Renal pelvis (tissue), 4 donors: ENCODE measurements around the gene RTN4RL2. TPM values are rescaled to one million over a fixed set of nuclear protein-coding genes. Genes with fewer than 3 reads are reported as not detected.
A peak's percentile ranks its signal among the peaks of the same experiment; 100 is the strongest.

Experiments used
- DNase-seq: peaks from one replicate; pipeline ENCODE4 v3.0.0-alpha.2; 2013
- polyA plus RNA-seq, 3 donors: library from polyadenylated mRNA; unstranded; fragments of 120-200 nt; gene quantifications; one replicate each; pipeline ENCODE4 v1.2.1, GENCODE V29; 2013; ENCODE audit not compliant: insufficient read length in 3 of 3

The RTN4RL2 gene
- polyA plus RNA-seq, 3 donors, result 2.8 to 4.7 (median 3.8) TPM

DNA sequence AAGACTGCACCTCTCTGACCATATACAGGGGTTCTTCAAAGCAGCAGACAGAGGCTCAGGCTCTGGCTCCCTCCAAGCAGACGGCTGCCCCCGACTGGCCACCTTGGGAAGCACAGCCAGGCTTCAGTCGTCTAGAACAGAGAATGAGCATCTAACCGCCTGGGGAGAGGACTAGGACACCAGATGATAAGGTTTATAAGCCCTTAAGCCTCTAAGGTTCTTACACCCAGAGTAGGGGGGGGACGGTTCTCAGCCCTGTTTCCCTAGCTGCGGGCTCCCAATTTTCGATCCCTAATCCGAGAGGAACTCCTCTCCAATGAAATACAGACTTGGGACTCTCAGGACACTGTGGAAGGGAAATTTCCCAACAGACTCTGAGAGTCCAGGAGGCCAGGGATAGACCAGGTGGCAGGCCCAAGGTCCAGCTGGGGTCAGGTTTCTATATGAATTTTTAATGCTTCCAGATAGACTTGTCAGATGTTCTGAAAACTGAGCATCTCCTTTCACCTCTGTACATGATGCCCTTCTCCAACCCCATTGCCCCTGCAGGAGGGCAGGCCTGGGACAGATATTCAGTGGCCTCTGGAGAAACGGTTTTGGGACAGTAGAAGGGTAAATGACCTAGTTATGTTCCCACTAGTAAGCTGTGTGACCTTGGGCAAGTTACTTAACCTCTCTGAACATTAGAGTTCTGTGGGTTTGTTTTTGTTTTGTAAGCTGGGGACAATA lies 20.2 kb downstream of the RTN4RL2 start:
- DNase-seq, result no peak

DNA sequence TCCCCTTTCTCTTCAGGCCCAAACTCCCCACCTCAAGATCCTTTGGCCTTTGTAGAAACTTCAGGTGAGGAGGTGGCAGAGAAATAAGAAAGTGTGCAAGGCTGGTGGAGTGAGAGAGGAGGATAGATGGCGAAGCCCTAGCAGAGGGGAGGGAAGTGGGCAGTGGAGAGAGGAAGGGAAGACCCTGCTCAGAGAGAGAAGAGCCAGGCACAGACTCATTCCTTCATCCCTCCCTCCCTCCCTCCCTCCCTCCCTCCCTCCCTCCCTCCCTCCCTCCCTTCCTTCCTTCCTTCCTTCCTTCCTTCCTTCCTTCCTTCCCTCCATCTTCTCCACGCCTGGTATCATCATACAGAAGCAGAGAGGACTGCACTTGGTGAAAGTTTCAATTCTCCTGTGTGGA lies 21.0 kb downstream of the RTN4RL2 start:
- DNase-seq, result no peak

DNA sequence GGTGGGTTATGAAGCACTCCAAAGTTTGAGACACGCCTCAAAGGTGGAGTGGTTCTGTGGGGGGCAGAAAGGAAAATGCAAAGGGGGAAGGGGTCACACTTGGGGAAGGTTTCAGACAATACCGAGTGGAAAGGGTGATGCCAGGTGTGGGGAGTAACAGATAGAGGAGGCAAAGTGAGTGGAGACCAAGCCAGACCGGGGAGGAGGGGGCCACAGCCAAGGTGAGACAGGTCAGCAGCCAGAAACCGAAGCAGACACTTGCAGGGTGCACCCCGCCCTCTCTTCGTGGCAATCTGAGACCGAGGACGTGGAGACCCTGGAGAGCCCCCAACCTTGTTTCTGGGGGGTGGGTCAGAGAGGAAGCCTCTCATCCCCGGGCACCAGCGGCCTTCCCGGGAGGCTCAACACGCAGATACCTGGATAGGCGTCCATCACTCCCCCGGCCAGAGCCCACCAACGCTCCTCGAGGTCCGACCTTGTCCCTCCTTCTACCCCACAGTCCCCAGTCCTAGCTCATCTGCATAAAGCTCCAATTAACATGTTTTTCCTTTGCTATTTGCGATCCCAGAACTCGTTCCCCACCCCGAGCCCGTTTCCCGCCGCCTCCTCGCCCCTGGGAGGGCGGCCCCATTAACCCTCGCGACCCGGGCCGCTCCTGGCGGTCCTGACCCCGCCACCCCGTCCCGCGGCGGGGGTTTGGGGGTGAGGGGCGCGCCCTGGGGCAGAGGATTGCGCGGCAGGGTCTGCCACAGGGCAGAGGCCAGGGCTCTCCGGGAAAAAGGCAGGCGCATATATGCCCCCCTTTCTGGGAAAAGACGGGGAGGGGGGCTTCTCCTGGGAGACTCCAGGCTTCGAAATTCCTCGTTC lies 21.8 kb downstream of the RTN4RL2 start:
- no peak for DNase-seq

DNA sequence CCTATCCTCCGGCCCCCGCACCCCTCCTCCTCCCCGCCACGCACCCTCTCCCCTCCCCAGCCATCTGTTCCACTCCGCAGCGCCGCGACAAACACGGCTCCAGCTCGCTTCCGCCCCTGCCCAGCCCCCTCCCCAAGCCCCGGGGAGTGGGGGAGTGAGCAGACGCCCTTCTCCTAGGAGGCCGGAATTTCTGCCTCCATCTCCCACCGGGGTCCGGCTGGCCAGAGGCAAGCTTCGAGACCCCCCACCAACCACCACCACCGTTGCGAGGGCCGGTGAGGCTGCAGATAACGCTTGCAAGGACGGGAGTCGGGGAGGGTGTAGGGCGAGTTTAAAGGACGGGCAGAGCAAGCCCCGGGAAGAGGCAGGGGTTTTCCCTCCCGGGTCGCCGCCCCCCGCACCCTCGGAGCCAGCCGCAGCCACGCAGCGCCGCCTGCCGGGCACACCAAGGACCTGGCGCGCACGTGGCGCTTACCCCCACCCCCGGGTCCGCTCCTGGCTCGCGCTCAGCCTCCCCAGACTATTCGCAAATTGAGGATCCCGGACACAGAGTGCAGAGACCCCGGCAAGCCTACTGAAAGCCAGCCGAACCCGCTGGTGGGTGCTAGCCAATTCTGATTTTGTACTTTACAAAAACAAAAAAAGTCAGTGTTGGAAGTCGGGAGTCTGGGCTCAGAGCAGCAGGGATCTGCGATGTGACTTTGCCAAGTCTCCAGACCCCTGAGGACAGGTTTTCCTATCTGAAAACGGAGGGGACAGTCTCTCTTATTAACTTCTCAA lies 22.6 kb downstream of the RTN4RL2 start:
- no peak for DNase-seq

DNA sequence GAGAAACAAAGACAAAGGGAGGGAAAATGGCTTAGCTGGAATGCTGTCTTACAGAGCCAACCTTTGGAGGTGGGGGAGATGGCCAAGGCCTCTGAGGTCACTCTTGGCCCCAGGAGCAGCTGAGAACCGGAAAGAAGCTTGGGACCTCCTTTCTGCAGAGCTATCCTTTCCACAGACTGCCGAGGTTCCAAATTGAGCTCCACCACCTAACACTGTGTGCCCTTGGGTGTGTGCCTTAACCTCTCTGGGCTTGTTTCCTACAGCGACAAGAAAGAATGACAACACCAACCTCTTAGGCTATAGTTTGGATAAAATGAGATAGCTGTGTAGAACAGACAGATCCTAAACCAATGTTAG lies 23.2 kb downstream of the RTN4RL2 start:
- DNase-seq, result no peak

DNA sequence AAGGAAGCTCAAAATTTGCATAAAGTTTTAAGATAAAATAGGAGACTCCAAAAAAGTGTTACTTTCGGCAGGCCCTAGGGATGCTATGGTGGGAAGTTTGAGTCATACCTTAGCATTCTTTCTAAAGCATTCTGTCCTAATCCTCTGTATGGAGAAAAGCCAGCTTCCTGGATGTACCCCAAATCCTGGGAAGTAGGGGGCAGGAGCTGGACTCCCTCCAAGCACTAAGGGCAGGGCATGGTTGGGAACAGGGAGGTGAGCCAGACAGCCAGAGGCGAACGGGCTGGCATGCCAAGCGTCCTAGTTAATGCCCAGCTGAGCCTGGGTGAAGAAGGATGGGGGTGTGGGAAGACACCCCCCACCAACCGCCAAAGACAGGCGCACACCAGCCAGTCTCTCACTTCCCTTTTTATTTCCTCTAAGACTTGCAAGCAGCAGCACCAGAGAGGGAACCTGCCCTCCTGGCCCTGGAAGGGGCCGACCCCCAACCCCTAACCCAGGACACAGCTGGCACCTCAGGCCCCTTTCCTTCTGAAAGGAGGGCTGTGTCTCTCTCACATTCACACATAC lies 23.9 kb downstream of the RTN4RL2 start:
- no peak for DNase-seq

DNA sequence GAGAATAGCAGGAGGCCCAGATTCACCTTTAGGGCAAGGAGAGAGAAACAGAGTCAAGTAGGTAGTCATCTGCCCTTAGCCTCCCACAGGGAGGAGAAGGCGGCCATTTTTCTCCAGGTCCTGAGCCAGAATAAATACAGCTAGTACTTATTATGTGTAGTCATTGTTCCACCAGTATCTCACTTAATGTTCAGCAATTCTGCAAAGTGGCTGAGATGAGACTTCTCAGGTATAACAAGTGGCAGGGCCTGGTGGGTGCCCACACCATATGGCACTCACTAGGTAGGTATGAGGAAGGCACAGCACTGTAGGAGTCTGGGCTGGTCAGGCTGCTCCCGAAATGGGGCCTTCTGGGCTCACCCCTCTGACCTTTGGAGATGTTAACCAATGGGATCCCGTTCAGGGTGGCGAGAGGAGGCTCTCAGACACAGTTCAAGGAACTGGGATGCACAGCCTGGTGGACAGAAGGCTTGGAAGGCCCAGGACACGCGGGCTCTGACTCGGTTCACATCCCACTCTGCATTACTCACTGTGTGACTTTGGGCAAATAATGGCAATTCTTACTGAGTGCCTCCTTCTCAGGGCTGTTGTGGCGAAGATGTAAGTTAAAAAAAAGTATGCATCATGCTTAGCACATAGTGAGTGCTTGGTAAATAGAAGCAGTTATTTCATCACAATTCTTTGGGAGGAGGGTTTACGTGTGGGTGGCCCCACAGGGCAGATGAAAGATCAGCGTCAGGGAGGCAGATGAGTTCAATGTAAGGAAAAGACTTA lies 25.1 kb downstream of the RTN4RL2 start:
- DNase-seq, result no peak

DNA sequence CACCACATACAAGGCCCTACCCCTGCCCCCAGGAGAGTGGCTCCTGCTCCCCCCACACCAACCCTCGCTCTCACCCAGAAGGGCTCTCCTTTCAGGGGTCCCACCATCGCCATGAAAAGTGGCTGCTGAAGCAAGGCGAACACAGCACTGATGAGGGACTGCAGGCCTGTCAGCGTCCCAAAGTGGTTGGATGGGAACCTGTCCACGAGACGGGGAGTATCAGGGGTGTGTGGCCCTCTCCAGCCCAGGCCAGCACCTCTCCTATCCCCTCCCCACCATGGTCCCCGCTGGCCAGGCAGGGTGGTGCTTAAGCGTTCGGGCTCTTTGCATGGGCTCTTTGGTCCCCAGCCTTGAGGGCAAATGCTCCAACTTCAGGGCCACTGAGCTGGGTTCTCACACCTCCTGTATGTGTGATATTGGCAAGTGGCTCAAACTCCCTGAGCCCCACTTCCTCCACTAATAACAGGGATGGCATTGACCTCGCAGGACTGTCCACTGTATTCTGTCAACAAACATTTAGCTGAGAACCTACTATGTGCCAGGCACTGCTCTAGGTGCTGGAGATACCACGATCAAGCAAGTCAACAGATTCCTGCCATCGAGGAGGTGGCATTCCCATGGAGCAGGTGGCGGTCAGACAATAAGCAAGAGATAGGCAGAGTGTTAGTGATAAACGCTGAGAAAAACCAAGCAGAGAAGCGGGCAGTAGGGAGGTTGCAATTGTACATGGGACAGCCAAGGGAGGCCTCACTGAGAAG lies 26.9 kb downstream of the RTN4RL2 start:
- DNase-seq, result no peak

DNA sequence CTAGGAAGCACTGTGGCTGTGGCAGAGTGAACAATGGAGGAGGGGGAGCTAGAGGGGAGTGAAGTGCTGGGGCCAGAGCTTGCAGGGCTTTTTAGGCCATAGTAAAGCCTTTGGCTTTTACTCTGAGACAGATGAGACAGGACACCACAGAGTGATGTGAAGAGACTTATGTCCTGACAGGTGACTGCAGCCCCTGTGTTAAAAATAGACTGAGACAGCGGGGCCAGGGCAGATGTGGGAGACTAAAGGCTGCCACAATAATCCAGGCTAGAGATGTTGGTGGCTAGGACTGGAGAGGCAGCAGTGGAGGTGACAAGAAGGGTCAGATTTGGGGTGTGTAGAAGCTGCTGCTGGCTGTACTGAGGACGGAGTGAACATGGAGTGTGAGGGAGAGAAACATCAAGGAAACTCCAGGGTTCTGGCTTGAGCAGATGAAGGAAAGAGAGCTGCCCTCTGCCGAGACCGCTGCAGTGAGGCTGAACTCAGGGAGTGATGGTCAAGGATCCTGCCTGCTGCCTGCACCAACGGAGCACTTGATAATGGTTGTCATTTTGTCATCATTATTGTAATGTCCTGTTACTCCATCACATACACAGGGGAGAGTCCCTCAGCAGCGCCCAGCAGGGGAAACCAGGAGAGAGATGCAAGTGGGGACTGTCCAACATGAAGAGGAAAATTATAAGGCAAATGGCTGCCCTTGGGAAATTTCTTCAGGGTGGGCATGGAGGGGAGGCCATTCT lies 27.8 kb downstream of the RTN4RL2 start:
- no peak for DNase-seq

DNA sequence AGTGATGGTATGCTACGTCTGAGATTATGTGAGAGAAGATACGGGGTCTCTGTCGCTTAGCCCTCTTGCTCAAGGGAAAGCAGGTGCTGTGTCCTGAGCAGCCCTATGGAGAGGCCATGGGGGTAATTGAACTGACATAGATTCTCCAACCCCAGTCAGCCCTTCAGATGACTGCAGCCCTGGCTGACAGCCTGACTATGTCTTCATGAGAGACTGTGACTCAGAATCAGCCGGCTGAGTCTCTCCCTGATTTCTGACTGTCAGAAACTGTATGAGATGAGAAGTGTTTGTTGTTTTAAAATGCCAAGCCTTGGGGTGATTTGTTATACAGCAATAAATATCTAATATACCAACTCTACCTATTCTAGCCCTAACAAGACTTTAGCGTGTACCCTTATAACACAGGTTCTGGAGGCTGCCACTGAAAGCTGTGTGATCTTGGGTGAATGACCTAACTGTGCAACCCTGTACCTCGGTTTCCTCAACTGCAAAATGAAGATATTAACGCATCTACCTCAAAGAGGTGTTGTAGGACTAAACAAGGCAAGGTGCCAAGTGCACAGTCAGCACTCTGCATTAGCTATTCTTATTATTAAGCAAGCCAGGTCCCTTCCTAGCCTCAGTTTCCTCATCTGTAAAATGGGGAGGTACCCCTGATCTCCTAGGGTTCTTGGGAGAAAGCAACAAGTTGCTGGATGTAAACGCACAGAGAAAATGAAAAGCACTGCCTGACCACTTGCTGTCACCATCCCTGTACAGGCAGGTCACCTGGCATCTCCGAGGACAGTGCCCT lies 30.3 kb downstream of the RTN4RL2 start:
- no peak for DNase-seq

DNA sequence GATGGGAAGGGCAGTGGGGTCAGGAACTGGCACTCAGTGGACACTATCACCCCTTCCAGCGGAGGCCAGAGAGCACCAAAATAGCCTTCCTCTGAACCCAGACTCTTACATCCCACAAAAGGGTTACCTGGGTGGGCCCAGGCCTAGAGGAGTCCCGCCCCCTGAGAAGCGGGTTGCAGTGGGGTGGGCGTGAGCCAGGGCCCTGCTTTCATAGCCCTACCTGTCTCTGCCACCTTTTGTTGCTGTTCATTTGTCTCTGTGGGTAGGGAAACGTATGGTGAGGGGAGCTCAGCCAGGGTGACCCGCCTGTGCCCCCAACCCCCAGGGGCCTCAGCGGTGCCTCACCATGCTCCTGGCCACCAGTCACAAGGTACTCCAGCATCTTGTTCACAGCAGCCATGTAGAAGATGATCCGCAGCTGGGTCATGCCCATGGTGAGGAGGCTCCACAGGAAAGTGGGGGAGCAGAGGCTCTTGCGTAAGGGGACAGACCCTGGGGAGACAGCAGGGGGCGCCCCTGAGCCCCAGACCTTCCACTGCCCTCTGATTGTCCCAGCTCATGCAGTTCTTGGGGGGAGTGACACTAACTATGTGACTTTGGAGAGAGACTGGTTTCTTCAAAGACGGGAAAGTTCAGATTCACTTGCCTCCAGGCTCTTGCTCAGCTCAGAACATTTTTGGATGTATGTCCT lies 31.2 kb downstream of the RTN4RL2 start:
- no peak for DNase-seq

DNA sequence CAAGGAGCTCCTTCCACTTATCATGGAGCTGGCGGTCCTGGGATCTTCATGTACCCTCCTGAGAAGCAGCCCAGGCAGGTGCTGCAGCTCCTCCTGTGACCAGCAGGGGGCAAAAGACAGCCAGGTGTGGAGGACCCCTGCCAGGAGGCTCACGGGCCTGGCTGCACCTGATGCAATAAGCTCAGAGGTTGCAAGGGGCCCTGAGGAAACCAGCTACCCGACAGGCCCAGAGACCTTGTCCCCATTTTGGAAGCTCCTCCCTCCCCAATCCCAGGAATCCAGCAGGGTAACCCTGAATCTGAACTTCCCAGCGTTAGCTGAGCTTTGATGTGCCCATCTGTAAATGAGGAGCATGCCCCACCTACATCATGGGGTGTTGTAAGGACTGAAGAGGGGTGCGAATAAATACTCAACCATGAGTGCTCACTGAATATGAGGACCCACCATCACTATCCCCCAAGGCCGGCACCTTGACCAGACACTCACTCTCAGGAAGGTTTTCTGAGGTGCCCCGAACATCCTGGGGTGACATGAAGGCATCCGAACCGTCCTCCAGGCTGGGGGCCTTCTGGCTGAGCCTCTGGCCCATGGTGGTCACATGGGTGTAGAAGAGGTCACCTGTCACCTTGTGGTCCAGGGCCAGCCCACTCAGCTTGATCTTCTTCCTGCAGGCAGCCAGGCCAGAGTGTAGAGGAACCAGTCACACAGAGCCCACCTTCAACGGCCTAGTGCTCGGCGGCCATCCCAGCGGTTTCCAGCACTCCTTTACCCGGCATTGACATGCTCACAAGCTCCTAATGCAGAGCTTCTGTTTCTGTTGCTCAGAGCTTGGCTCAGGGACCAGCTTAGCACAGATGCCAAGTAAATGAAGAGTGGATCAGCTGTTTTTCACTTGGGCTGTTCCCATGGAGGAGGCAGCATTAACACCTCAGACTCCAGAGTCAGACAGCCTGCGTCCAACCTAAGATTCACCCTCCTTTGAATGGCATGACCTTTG lies 33.5 kb downstream of the RTN4RL2 start:
- peak; percentile 50 for DNase-seq

DNA sequence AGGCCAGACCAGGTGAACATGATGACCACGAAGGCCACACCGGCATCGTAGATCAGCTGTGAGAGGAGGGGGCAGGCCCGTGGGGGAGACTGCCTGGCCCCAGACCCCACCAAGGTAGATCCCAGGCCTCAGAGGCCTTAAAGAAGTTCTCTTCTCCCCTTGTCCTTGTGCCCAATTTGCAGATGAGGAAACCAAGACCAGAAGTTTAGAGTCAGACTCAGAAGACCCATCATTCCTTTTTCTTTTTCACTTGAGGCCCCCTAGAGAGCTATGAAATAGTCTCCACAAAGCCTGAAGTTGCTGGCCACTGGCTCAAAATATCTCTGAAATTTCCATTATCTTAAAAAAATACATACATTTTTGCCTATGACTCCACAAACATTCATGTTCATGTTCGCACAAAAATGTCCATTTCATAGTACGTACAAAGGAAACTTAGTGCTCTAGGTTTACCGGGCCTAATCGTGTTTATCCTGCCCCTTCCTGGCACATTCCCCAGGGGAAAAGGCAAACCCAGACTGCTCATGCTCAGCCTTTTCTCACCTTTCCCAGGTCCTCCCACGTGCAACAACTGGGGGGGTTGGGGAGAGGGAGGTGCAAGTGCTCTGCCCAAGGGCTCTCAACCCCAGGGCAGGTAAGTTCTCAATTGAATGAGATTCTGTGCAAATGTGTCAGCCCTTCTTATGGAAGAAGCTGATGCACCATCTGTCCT lies 35.9 kb downstream of the RTN4RL2 start:
- DNase-seq, result no peak

DNA sequence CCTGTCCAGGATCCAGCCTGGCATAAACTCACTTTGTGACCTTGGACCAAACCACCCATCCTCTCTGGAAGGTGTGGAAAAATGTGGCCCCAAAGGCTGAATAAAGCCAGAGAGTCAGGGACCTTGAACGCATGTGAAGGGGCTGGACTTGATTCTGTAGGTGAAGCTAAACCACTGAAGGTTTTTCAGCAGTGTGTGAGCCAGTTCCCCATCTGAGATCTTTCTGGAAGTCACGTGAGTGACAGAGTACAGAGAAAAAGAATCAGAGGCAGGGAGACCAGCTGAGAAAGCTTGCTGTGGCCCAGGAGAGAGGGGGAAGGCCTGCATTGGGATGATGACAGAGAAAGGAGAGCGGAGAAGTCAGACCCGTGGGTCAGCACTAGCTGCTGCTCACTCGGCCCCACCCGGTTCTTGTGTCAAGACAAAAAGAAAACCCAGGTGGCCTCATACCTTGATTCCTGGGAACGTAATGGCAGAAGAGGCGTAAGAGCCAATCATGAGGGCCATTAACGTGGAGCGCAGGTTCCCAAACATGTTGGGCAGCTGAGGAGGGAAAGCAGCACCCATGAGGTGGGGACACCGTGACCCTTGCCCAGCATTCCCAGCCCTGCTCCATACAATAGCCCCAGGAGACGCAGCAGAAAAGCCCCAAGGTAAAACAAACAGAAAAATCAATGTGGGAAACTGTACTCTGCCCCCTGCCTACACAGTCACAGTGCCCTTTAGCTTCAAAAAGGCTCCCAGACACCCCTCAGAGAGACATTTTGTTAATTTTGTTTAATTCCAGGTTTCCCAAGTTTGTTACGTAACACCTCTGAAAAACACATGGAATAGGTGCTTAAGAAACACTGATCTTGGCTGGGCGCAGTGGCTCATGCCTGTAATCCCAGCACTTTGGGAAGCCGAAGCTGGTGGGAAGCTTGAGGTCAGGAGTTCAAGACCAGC lies 37.2 kb downstream of the RTN4RL2 start:
- no peak for DNase-seq

DNA sequence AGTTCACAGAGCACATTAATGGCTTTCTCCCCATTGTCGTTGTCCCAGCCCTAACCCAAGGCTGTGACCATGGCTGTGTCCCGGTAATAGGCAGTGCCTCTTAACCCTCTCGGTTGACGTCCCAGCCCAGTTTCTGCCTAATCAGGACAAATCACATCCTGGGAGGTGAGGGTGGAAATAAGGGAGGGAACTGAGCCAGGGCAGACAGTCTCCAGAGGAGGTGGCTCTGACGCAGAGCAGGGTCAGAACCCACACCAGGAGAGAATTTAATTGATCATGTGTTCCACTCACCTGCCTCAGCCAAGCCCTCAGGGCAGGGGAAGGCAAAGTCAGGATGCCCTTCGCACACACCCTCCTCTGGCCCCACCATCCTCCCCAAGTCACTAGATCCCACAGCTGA lies 38.2 kb downstream of the RTN4RL2 start:
- DNase-seq, result no peak
